Measurements from ENCODE around the gene MTLN. TPM values are rescaled to one million over a fixed set of nuclear protein-coding genes. Genes with fewer than 3 reads are reported as not detected.

MTLN gene
- total RNA-seq = 10 to 100 TPM; 24.4 to 48.3 TPM

DNA sequence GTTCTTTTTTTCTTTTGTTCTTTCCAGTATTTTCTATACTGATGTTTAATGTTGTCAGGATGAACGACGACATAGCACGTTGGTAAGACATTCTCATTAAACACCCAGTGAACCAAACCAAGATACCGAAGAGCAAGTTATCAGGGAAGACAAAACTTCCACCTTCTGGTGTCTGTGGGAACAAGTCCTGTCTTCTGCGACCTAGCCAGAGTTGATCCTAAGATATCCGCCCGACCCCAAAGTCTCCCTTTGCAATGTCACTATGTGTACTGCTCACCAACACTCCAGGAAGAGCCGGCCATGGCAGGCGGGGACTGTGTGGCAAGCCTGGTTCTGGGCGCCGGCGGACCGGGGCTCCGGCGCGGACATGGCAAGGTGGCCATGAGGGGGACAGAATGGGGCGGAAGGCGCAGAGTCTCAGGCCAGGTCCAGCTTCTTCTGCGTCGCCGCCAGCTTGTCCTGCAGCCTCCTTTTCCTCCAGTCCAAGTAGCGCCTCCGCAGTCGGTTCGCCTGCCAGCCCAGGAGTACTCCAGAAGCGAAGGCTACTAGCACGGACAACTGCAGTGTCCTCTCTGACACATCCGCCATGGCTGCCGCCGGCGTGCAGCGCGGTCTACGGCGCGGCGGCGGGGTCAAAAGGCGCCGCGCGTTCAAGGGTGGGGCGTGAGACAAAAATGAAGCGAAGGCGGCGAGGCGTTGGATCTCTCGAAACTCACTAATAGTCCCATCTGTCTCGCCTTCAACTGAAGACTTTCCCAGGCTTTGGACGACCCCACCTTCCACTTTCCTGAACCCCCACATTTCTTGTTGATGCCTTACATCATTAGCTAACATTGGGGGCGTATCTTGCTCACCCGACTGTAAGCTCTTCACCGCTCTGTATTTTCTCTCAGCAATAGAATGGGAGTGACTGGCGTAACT lies at the start of gene MTLN:
Gene MTLN (minus strand): TSS at position 610 of the 921 bp plus-strand sequence. CDS start 22 bp downstream, at position 588.

DNA sequence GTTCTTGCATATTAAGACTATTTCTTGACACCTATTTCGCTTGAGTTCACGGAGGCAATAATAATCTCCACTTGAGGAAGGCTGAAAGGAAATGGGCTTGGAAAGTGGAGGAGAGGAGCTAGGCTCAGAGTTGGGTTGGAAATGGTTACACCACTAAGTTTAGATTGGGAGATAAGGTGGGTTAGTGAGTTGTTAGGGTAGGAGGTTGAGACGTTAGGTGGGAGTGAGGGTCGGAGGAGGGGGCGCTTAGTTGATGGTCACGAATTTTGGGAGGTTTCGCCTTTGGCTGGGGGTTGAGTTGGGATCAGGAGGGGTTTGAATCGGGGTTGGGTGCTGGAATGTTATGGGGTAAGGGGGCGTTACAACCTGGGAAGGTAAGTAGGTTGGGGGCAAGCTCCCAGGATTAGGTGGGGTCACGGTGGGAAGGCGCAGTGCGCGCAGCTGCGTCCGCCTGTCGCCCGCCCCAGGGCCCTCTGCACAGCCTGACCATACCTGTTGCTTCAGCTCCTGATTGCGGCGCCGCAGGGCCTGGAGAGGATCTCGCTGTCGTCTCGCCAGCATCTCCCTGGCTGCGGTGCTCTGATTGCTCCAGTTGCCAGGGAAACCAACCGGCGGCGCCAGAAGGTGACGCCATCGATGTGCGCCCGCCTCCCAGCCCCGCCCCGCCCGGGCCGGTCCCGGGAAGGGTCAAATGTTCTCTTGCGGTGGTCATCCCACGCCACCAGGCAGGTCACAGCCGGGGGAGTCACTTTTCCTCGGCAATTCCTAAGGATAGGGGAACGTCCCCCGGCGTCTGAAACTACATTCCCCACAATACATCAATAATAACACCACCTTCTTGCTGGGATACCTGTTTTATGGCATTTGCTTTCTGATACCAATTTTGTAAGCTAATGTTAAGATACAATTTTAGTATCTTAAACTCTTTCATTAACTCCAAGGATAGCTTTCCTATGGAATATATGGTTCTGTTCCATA lies 7.7 kb downstream of the MTLN start, which contains the start of gene NPHP1:
Gene NPHP1 (minus strand): TSS at position 606 of the 978 bp plus-strand sequence. CDS start 45 bp downstream, at position 561.

Other genes starting within 250 kb of the MTLN start
- gene MALL, start 96.7 kb downstream of the MTLN start, total RNA-seq = 1 to 10 TPM in 1 of 2 donors, under 1 TPM in 1; 0.33 to 2.4 TPM
- gene NPHP1, start 7.5 kb downstream of the MTLN start, total RNA-seq = 1 to 10 TPM; 2.7 to 5.2 TPM